K562 (cell line): ENCODE data around the gene MTA1. TPM values are rescaled to one million over a fixed set of nuclear protein-coding genes. Genes with fewer than 3 reads are reported as not detected.

Experiments
- ATAC-seq: fragments of 200-7000 bp; cut with Tn5 transposase; 3 replicates; pipeline ENCODE4 v1.9.1; 2020; ENCODE audit warnings: moderate library complexity
- BruUV-seq: library from RNA; stranded (reverse); fragments of 400-500 nt; replicated peaks from 2 replicates; lab custom pipeline; 2021; lab: Mats Ljungman, UMichigan
- CTCF ChIA-PET: fragments of 300-600 bp; formaldehyde crosslinking; extraction: SDS; loops from one replicate; lab custom pipeline; 2021; ENCODE audit warnings: low intra/inter-chr PET ratio; lab: Yijun Ruan, JAX
- POLR2A ChIA-PET: fragments of 300-600, 350-650 bp; sonication (Branson Sonifier 250); formaldehyde crosslinking; extraction: SDS; loops from one replicate; lab custom pipeline; 2021; ENCODE audit warnings: antibody characterized with exemption, inconsistent platforms; lab: Yijun Ruan, JAX
- DNase-seq, 4 experiments: peaks; one replicate each; pipeline versions ENCODE4 v3.0.0 to v3.0.0-alpha.2; 2011 to 2018; ENCODE audit warnings: low spot score in 3 of 4, mixed read lengths in 3 of 4; ENCODE audit errors: extremely low read depth in 1 of 4
- FAIRE-seq: peaks from 2 replicates; lab custom pipeline; 2011; peaks lifted over from hg19 to GRCh38; lab: Jason Lieb, UNC
- H2AFZ ChIP-seq: 2 replicates; pipeline ENCODE4 v1.6.0; 2011; ENCODE audit warnings: low read depth, low read length, control low read depth, inconsistent platforms
- H3K27ac ChIP-seq: fragments of 200-600 bp; 3 replicates; pipeline ENCODE4 v1.8.0; 2011; ENCODE audit warnings: low read depth, mild to moderate bottlenecking, control low read depth, inconsistent platforms, low read length, moderate library complexity, mixed read lengths; ENCODE audit errors: extremely low read depth
- H3K27me3 ChIP-seq, 2 experiments: fragments of 300-600 bp in 1 of 2; 2 replicates in 1 of 2; 3 replicates in 1 of 2; pipeline versions ENCODE4 v1.6.0 to v1.8.0; 2011; ENCODE audit warnings: inconsistent platforms in 2 of 2, low read length in 2 of 2, mild to moderate bottlenecking in 1 of 2, mixed read lengths in 1 of 2, moderate library complexity in 1 of 2; ENCODE audit not compliant: control insufficient read depth in 2 of 2, insufficient read depth in 2 of 2
- H3K36me3 ChIP-seq: fragments of 300-600 bp; 3 replicates; pipeline ENCODE4 v1.8.0; 2011; ENCODE audit warnings: mild to moderate bottlenecking, low read length, inconsistent platforms; ENCODE audit not compliant: control insufficient read depth, insufficient read depth
- H3K4me1 ChIP-seq, 2 experiments: fragments of 200-600 bp in 1 of 2; replicated peaks in 1 of 2; 2 replicates in 1 of 2; 3 replicates in 1 of 2; pipeline versions ENCODE4 v1.5.1 to v1.8.0; 2011; ENCODE audit warnings: inconsistent platforms in 2 of 2, low read length in 2 of 2, mild to moderate bottlenecking in 1 of 2, mixed read lengths in 1 of 2, moderate library complexity in 1 of 2; ENCODE audit not compliant: control insufficient read depth in 2 of 2, insufficient read depth in 2 of 2
- H3K4me2 ChIP-seq: 2 replicates; pipeline ENCODE4 v1.6.1; 2011; ENCODE audit warnings: low read length, control low read depth, inconsistent platforms, mixed read lengths; ENCODE audit not compliant: insufficient read depth
- H3K4me3 ChIP-seq: fragments of 200-600 bp; sonication (generic), shearing (Covaris generic); 2 replicates; pipeline ENCODE4 v1.5.1; 2016; ENCODE audit warnings: control low read depth, inconsistent platforms
- H3K79me2 ChIP-seq: fragments of 200-600 bp; 3 replicates; pipeline ENCODE4 v1.8.0; 2011; ENCODE audit warnings: low read length, inconsistent platforms; ENCODE audit not compliant: control insufficient read depth, insufficient read depth
- H3K9ac ChIP-seq, 2 experiments: 2 replicates each; pipeline versions ENCODE4 v1.6.0 to v1.6.1; 2011; ENCODE audit warnings: low read depth in 2 of 2, low read length in 2 of 2, control low read depth in 1 of 2, inconsistent platforms in 1 of 2, mild to moderate bottlenecking in 1 of 2, mixed read lengths in 1 of 2; ENCODE audit not compliant: insufficient read depth in 1 of 2
- H3K9me1 ChIP-seq: one replicate; pipeline ENCODE4 v1.6.0; 2011; ENCODE audit warnings: inconsistent platforms, mild to moderate bottlenecking, low read length, moderate library complexity; ENCODE audit not compliant: control insufficient read depth, insufficient read depth
- H3K9me3 ChIP-seq: replicated peaks from 2 replicates; pipeline ENCODE4 v1.5.1; 2011; ENCODE audit warnings: low read depth, low read length, inconsistent platforms; ENCODE audit not compliant: control insufficient read depth, insufficient read depth
- H4K20me1 ChIP-seq: replicated peaks from 2 replicates; pipeline ENCODE4 v1.6.1; 2011; ENCODE audit warnings: low read length, inconsistent platforms, mixed read lengths; ENCODE audit not compliant: control insufficient read depth, insufficient read depth
- CCAR2 ChIP-seq: fragments of 200-400 bp; formaldehyde crosslinking; IDR thresholded peaks from 2 replicates; pipeline ENCODE4 v1.6.1; 2017; ENCODE audit warnings: mild to moderate bottlenecking, low read depth, low read length
- CSDE1 ChIP-seq, 2 experiments: fragments of 450-650 bp; IDR thresholded peaks; 2 replicates each; pipeline ENCODE4 v1.6.1; 2016; ENCODE audit warnings: mild to moderate bottlenecking in 1 of 2
- HMGN3 ChIP-seq: IDR thresholded peaks from 2 replicates; pipeline ENCODE4 v1.6.1; 2011; ENCODE audit warnings: borderline replicate concordance, low read depth, mild to moderate bottlenecking, mixed read lengths, low read length; ENCODE audit not compliant: insufficient read length; ENCODE audit errors: extremely low read depth
- SMAD4 ChIP-seq: fragments of 250-450 bp; sonication (Bioruptor Pico); conservative IDR thresholded peaks from 2 replicates; pipeline ENCODE4 v1.8.0; 2021; ENCODE audit warnings: inconsistent platforms, mild to moderate bottlenecking, moderate library complexity
- ZNF512 ChIP-seq: IDR thresholded peaks from 2 replicates; pipeline ENCODE4 v1.6.1; 2016; ENCODE audit warnings: missing genetic modification characterization, missing compliant biosample characterization
- ZNF695 ChIP-seq: fragments of 450-650 bp; formaldehyde crosslinking; IDR thresholded peaks from 2 replicates; pipeline ENCODE4 v1.4.0; 2020; ENCODE audit warnings: mild to moderate bottlenecking, moderate library complexity
- WGBS: fragments of 100-300 bp; shearing (Covaris generic); methylation state at CpG from one replicate; pipeline ENCODE4 v1.1.6; 2016; ENCODE audit warnings: low coverage, mixed read lengths; ENCODE audit not compliant: insufficient coverage; ENCODE audit errors: missing lambda C conversion rate; 5-methylcytosine and 5-hydroxymethylcytosine counted together
- in situ Hi-C: fragments of 300-500 bp; cut with MboI; formaldehyde crosslinking; loops from 4 replicates; pipeline ENCODE4 v1.15.0; 2018; ENCODE audit warnings: inconsistent platforms, mixed read lengths
- intact Hi-C: fragments of 100-400 bp; cut with micrococcal nuclease; formaldehyde crosslinking; loops from 2 replicates; pipeline ENCODE4 v1.14.2; 2022
- polyA plus RNA-seq, 8 experiments: library from polyadenylated mRNA; depleted of rRNA in 4 of 8; stranded (reverse) in 5 of 8; unstranded in 3 of 8; fragments of >200 nt; fragmentation: Nextera tagmentation in 2 of 8; fragmentation: Illumina TruSeq in 1 of 8; extraction: Ambion mirVana in 2 of 8; extraction: Trizol in 1 of 8; gene quantifications; 2 replicates each; pipeline versions ENCODE4 v1.2.1 to v1.2.3, GENCODE V29; 2011 to 2014; ENCODE audit warnings: inconsistent platforms in 1 of 8, missing spikeins in 1 of 8
- total RNA-seq, 7 experiments: library from RNA; depleted of rRNA in 6 of 7; stranded (reverse); fragments of >200 nt in 6 of 7; fragmentation: Illumina TruSeq in 2 of 7; extraction: Trizol in 2 of 7; gene quantifications; 2 replicates each; pipeline versions ENCODE4 v1.2.1 to v1.2.3, GENCODE V29; 2011 to 2021; ENCODE audit warnings: low replicate concordance in 1 of 7

The MTA1 gene
- total and polyA plus RNA-seq, 9 of the 15 experiments (the other 6 are each of a cell fraction or from before 2014, with no cell fraction given) = 0.13 to 118 (median 32.3) TPM

- ATAC-seq = no peak
- Histone ChIP-seq H3K36me3 (peaks cover 6% of the 10 kb centered on the region; the same call in 1 of the 3 replicates), H3K4me3 (no peak overlapping the region), H3K9me3 (no peaks in the 10 kb centered on the region), H3K4me2 (no peak overlapping the region), H3K27me3 (no peaks in the 10 kb centered on the region), H2AFZ (no peak overlapping the region), H4K20me1 (no peaks in the 10 kb centered on the region), H3K9me1 (no peaks in the 10 kb centered on the region), H3K4me1 (peaks cover 11 to 51% of the 10 kb centered on the region in 2 experiments; a peak in 4 of 5 replicates), H3K9ac (no peak overlapping the region), H3K79me2 (peaks cover 21% of the 10 kb centered on the region), H3K27ac (no peak overlapping the region)
- ChIA-PET POLR2A (no interaction called here), CTCF (no interaction called here)
- intact Hi-C loops (no loop called here), in situ Hi-C loops (no loop called here)
- no peak for FAIRE-seq
- no peak for DNase-seq
- no TSS peak for BruUV-seq
- TF ChIP-seq SMAD4 (CRISPR knock-in tag) = no peak
- no peak for TF ChIP-seq CSDE1 (IDR thresholded peaks at IDR 0.05)
- TF ChIP-seq CCAR2 = no peak
- no peak for TF ChIP-seq ZNF512 (tag)
- TF ChIP-seq ZNF695 = no peak
- TF ChIP-seq HMGN3 = no peak
- WGBS = 96% methylated on average over 7 of the region's 11 CpGs
Measured at GRCh38 chr14:105416671-105417070, 3.0 kb upstream of the MTA1 start.
